ENCODE measurements around the gene PPM1G.

PPM1G gene

GRCh38 chr2:27390822-27391679 is 18.3 kb downstream of the PPM1G start:
- Histone ChIP-seq H3K4me3 (no peak overlapping the region), H3K27ac (no peak overlapping the region), H3K36me3 (peaks cover 0 to 24% (median 6%) of the 10 kb centered on the region in 3 donors), H3K27me3 (no peaks in the 10 kb centered on the region), H3K9me3 (no peaks in the 10 kb centered on the region), H3K4me1 (no peaks in the 10 kb centered on the region)
- no peak for DNase-seq
- TF ChIP-seq, protein P1, sequence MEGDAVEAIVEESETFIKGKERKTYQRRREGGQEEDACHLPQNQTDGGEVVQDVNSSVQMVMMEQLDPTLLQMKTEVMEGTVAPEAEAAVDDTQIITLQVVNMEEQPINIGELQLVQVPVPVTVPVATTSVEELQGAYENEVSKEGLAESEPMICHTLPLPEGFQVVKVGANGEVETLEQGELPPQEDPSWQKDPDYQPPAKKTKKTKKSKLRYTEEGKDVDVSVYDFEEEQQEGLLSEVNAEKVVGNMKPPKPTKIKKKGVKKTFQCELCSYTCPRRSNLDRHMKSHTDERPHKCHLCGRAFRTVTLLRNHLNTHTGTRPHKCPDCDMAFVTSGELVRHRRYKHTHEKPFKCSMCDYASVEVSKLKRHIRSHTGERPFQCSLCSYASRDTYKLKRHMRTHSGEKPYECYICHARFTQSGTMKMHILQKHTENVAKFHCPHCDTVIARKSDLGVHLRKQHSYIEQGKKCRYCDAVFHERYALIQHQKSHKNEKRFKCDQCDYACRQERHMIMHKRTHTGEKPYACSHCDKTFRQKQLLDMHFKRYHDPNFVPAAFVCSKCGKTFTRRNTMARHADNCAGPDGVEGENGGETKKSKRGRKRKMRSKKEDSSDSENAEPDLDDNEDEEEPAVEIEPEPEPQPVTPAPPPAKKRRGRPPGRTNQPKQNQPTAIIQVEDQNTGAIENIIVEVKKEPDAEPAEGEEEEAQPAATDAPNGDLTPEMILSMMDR (IDR thresholded peaks at IDR 0.05) = no peak
- intact Hi-C loops (cut with DNase I; ENCODE audit: low total_unique reads) = no loop called here

- Histone ChIP-seq H3K9me3 (no peaks in the 10 kb centered on the region), H3K36me3 (peaks cover 9 to 68% (median 51%) of the 10 kb centered on the region in 3 donors), H3K27me3 (no peaks in the 10 kb centered on the region), H3K4me3 (peak overlapping the region in 1 of 2 donors; percentile 68), H3K4me1 (peaks cover 0 to 28% (median 18%) of the 10 kb centered on the region in 4 donors), H3K27ac (peak overlapping the region; percentile 83 to 89)
- intact Hi-C loops (cut with DNase I; ENCODE audit: low total_unique reads) = loop anchor here (5.0 kb wide), 1 partner anchor 46 kb away; the partner anchor contains the start of gene NRBP1
- DNase-seq = no peak
- TF ChIP-seq, protein P1 (IDR thresholded peaks at IDR 0.05) = no peak
Observed at GRCh38 chr2:27381577-27382181, 27.7 kb downstream of the PPM1G start.

GRCh38 chr2:27380626-27381545 is 28.5 kb downstream of the PPM1G start, which contains the start of gene ZNF513:
Gene ZNF513, minus strand, starts transcription at chr2:27380734. Its CDS starts 208 bp downstream, at chr2:27380526.
- peaks cover 0 to 28% (median 18%) of the 10 kb centered on the region in 4 donors for H3K4me1 ChIP-seq
- no peaks in the 10 kb centered on the region for H3K27me3 ChIP-seq
- H3K4me3 ChIP-seq = peak within 1 kb of the TSS; percentile 67 to 68
- TF ChIP-seq, protein P1 (IDR thresholded peaks at IDR 0.05) = no peak
- H3K36me3 ChIP-seq = peaks cover 17 to 68% (median 51%) of the 10 kb centered on the region in 3 donors
- DNase-seq = peak; percentile 96 to 98
- intact Hi-C loops (cut with DNase I; ENCODE audit: low total_unique reads) = loop anchor here (5.0 kb wide), 1 partner anchor 46 kb away; the partner anchor contains the start of gene NRBP1
- H3K27ac ChIP-seq = peak within 1 kb of the TSS; percentile 83 to 89
- no peaks in the 10 kb centered on the region for H3K9me3 ChIP-seq

GRCh38 chr2:27379836-27380625 is 29.4 kb downstream of the PPM1G start:
- Histone ChIP-seq H3K27ac (peak overlapping the region; percentile 83 to 89), H3K36me3 (peaks cover 26 to 70% (median 54%) of the 10 kb centered on the region in 3 donors), H3K9me3 (no peaks in the 10 kb centered on the region), H3K4me3 (peak overlapping the region; percentile 67 to 68), H3K4me1 (peaks cover 0 to 28% (median 18%) of the 10 kb centered on the region in 4 donors), H3K27me3 (no peaks in the 10 kb centered on the region)
- TF ChIP-seq, protein P1 (IDR thresholded peaks at IDR 0.05) = no peak
- DNase-seq = peak; percentile 79 to 88
- intact Hi-C loops (cut with DNase I; ENCODE audit: low total_unique reads) = loop anchor here (5.0 kb wide), 1 partner anchor 47 kb away; the partner anchor contains the start of gene NRBP1
